HG03575 (cell line): ENCODE data around the gene WDR43.

Source experiments
- ATAC-seq: cut with Tn5 transposase; IDR thresholded peaks from one replicate; pipeline ENCODE4 v1.9.1; 2021; ENCODE audit not compliant: unreplicated experiment, insufficient number of reproducible peaks, low FRiP score; ENCODE audit errors: extremely low read depth

Gene WDR43

DNA sequence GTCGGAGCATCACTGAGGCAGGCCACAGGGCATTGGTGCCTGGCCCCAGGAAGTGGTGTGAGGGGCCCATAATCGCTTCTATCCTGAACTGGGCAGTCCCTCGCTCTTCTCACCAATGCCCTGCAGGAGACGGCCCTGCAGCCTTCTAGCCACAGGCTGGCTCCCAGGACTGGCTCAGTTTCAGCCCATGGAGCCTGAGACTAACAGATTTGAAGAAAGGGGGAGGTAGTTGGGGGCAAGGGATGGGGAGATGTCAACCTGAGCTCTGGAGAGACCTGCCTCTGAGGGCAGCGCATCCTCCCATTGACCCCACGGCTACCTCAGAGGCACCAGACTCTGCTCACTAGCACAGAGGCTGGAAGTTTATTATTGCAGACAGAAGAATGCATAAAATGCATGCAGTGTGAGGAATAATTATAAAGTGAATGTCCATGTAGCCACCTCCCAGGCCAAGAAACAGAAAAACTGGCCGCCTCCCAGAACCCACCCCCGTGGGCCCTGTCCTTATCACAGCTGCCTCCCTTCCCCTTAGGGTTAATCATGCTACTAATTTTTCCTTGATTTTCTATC is 88.0 kb downstream of the WDR43 start:
- no peak for ATAC-seq

DNA sequence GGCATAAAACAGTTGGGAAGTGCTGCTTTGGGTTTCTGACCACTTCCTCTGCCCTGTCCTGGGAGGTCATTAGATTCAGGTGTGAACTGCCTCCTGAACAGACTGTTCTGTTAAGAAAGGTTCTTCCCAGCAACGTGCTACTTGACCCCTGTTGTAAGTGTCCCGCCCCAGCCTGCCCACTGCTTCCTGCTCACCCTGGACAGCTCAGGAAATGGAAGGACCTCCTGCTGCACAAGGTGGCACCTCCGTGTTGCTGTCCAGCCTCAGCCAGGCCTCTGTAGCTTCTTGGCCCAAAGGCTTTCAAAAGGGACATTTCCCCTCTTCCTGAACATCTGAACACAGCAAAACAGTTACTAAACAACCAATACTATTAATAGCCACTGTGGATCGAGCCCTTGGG is 92.0 kb downstream of the WDR43 start:
- ATAC-seq, result no peak

DNA sequence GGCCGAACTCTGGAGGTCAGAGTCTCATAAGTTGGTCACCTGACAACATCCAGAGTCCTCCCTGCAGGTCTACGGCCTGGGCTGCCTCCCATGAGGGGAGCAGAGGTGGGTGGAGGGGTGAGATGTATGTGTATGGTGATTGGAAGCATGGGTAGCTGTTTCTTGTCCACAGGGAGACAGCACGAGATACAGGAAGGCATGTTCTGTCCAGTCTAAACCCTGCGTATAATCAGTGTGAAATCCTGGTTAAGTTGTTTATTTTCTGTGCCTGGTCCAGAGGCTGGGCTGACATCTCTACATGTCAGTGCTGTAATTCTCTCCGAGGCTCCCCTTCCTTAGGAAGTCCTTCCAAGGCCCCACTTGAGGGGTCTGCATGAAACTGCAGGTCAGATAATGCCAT is 95.5 kb downstream of the WDR43 start:
- ATAC-seq, result no peak

DNA sequence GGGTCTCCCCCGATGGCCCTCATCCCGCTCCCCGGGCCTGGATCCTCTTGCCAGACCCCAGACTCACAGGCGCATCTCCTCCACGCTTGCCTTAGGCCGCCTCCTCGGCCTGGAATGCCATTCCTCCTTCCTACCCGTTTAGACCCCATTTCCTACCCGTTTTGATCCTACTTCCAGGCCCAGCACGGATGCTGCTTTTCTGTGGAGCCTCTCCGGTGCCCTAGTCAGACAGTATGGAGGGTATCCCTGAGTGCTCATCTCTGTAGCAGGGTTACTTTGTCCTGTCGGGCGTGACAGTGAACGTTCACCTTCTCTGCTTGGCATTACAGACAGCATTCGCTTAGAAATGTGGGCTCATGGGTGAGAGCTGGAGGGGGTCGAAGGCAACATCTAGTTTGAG is 96.0 kb downstream of the WDR43 start:
- ATAC-seq, result no peak

DNA sequence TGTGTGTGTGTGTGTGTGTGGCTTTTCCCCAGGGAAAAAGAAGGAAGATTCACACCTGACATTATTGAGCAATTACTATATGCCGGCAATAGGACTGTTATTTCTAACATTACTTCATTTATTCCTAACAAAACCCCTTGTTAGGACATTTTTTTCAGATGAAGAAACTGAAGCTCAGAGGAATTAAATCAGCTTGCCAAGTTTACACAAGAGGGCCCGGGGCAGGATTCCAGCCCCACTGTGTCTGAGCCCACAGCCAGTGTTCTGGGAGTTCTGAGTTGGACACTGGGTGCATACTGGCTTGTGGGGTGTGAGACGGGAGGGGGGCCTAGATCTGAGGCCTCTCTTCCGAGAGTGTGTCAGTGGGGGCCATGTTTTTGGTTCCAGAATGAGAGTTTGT is 96.6 kb downstream of the WDR43 start:
- ATAC-seq, result no peak

DNA sequence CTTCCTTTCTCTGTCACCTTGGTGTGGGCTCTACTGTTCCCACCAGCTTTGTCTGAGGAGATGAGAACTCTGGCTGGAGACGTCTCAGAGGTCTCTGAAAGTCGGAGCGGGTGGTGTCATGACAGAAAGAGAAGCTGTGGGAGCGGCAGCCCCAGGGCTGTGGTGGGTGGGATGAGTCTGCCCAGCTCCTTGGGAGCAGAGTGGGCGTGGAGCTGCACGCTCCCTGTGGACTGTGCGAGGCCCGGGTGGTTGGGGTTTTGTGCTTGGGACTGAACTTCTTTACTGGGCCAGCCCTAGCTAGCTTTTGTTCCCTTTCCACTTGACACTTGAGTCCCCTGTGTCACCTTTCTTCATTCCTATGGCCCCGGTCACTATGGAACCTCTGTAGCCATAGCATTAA is 97.0 kb downstream of the WDR43 start:
- no peak for ATAC-seq

DNA sequence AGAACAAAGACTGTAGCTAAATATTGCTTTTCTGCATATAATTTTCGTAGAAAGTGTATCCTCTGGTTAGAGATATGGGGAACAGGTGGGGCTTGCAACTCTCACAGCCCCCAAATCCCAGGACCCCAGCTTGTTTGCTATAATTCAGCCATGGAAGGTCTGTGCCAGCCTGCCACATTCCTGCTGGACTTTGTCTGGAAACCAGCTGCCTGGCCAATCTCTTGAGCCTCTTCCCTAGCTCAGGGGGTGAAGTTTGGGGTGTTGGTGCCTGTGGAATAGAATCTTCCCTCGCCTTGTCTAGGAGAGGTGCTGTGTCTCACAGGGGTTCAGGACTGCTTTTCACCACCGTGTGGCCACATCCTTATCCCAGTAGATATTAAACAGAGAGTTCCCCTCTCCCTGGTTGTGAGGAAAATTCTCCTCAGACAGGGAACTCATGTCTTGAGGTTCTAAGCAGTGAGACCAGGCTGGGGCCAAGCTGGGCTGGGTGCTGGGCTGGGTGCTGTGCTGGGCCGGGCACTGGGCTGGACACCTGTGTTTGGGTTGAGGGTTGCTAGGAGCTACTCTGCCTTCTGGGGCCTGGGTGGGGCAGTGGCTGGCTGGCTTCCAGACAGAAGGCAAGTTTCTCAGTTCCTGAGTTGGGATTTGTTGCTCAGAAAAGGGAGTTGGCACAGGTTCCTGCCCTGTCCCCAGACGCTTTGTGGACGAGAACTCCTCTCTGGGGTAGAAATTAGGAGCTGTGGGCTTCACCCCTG is 98.9 kb downstream of the WDR43 start:
- ATAC-seq, result no peak

DNA sequence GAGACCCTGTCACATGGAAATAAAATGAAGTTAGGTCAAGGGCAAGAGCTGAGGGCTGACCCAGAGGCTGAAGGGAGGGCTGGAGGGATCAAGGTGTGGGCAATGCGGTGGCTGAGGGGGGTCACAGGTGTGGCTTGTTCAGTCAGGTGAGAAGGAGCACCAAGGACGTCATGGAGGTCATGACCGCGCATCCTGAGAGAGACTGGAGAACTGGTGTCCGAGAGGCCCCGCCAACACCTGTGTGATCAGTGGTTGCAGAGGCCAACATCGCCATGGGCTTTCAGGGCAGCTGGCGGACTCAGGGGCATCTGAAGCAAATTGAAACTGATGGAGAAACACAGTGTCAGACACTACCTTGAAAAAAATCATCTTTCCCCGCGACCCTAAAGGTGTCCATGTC is 99.6 kb downstream of the WDR43 start:
- ATAC-seq, result no peak

DNA sequence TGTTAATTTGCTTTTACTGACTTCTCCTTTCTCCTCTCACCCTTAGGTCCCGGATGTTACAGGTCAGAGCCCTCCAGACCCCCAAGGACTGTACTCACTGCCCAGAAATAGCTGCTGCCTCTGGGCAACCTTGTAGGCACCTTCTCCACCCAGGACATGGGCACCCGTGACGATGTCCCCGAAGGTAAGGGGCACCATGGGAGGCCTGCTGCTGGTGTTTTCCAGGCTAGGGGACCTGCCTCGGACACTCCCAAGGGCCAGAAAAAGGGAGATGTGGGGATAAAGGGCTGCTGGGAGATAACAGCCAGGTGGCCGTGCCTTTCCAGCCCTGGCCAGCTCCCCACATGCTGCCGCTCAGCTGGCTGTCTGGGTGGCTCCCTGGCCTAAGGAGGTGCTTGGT is 100.2 kb downstream of the WDR43 start:
- ATAC-seq, result no peak

DNA sequence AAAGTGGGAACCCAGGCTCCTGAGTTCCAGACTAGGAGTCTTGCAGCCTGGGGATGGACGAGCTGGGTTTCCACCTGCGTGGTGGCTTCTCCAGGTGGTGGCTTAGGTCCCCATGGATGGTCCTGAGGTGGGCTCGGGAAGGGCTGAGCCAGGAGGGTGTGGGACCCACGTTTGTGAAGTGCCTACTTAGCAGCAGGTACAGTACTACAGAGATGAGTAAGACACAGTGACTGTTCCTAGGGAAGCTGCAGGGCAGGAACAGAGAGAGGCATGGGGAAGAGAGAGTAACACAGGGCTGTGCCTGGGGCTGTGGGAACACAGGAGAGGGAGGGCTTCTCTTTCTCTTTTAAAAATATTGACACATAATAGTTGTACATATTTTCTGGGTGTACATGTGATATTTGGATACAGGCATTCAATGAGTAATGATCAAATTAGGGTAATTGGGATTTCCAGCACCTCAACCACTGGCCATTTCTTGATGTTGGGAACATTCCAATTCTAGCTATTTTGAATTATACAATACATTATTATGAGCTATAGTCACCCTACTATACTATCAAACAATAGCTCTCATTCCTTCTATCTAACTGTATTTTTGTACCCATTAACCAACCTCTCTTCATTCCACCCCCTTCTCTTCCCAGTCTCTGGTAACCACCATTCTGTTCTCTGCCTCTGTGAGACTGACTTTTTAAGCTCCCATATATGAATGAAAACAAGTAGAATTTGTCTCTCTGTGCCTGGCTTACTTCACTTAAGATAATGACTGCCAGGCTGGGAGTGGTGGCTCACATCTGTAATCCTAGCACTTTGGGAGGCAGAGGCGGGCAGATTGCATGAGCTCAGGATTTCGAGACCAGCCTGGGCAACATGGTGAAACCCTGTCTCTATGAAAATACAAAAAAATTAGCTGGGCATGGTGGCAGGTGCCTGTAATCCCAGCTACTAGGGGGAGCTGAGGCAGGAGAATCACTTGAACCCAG is 101.6 kb downstream of the WDR43 start:
- ATAC-seq, result no peak

DNA sequence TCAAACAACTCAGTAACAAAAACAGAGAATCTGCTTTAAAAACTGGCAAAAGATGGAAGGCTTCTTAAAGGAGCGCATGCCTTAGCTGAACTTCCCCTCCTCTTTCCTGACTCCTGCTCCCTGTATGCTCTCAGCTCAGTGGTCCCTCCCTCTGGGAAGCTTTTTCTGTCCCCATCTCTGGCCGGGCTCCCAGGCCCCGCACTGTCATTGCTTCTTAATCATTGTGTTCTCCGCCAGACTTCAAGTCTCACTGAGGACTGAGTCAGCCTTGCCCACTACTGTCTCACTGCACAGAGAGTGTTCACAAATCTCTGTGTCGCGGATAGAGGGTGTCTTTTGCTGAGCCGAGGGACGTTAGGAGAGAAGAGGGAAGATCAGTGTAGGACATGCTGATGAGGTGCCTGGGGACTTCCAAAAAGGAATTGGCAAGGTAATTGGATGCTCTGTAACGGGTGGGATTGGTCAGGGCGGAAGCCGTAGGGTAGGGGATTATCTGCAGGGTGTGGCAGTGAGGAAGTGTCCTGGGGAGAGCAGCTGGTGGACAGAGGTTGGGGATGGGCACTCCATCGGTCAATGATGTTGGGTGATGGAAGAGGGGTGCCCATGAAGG is 102.9 kb downstream of the WDR43 start:
- no peak for ATAC-seq
